Stimulated activated memory B cell treated with anti-CD40 and anti-IgM and Interleukin-4, amounts not matched to agents 10 μg/mL and 1 μg/mL and 100 μg/mL, for 72 hours (primary cell): Measurements from ENCODE around the gene SOST.
"Not testable (repeated sequence)": the region's sequence is repeated elsewhere in the genome, so short reads cannot be mapped to it uniquely, and the experiment has no call there.

ENCODE experiments used
- ATAC-seq: fragments of 150-1000 bp; cut with Tn5 transposase; 2 replicates; pipeline ENCODE4 v1.10.0; 2021
- H3K27ac Mint-ChIP-seq: one replicate; pipeline ENCODE4 v1.8.0; 2022; ENCODE audit warnings: mild to moderate bottlenecking, mixed read lengths
- H3K27me3 Mint-ChIP-seq: one replicate; pipeline ENCODE4 v1.8.0; 2022; ENCODE audit warnings: mixed read lengths
- H3K36me3 Mint-ChIP-seq: one replicate; pipeline ENCODE4 v1.8.0; 2022; ENCODE audit warnings: mixed read lengths
- H3K4me1 Mint-ChIP-seq: one replicate; pipeline ENCODE4 v1.8.0; 2022; ENCODE audit warnings: mixed read lengths
- H3K4me3 Mint-ChIP-seq: one replicate; pipeline ENCODE4 v1.8.0; 2022; ENCODE audit warnings: mild to moderate bottlenecking, moderate library complexity, mixed read lengths
- H3K9me3 Mint-ChIP-seq: one replicate; pipeline ENCODE4 v1.8.0; 2022; ENCODE audit warnings: mixed read lengths

Gene SOST

DNA sequence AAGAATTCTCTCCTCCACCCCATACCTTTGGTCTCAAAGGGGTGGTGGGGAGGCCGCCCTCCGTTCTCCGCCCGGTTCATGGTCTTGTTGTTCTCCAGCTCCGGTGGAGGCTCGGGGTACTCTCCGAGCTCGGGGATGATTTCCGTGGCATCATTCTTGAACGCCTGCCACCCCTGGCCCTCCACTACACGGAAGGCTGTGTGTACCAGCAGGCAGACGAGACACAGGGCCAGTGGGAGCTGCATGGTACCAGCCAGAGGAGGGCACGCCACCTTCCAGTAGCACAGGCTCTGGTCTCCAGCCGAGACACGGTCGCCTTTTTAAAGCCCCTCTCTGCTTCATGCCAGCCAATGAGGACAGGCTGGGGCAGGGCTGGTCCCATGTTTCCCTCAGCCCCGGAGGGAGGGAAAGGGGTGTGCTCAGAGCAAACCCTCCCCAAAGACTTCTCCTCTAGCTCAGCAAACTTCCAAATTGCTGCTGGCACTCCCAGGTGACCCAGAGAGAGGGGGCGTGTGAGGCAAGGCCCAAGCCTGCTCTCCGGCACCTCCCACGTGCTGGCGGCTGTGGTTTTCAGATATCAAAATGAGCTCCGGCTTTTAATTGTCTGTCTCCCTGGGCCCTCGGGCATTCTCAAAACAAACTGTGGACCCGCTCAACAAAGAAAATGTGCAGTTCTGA lies at the start of gene SOST:
SOST (minus strand) TSS at position 295 of the 678 bp plus-strand sequence; CDS start at position 245, 50 bp downstream.
- Mint-ChIP-seq H3K27me3 (peaks cover 48% of the 10 kb centered on the region), H3K27ac (no peak within 1 kb of the TSS), H3K4me1 (no peaks in the 10 kb centered on the region), H3K36me3 (no peaks in the 10 kb centered on the region), H3K9me3 (no peaks in the 10 kb centered on the region), H3K4me3 (no peak within 1 kb of the TSS)
- ATAC-seq: no peak

DNA sequence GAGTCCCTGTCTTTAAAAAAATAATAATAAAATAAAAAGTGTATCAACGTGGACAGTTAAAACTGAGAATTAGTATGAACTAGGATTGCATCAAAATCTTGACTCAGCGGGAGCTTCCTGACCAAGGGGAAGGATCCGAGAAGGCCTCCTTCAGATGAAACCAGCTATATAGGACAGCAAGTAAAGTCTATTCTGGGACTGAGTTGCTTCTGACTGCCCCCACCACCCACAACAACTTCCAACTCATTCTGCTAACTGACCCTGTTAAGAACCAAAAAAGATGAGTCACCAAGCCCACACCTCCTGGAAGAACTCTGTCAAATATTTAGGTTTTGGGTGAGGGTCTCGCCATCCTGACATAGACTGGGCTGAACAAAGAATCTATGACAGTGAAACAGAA lies 49.5 kb upstream of the SOST start:
- H3K36me3 Mint-ChIP-seq: no peaks in the 10 kb centered on the region
- H3K27me3 Mint-ChIP-seq: peaks cover 60% of the 10 kb centered on the region
- H3K27ac Mint-ChIP-seq: no peak overlapping the region
- ATAC-seq: no peak
- no peak overlapping the region for H3K4me3 Mint-ChIP-seq
- no peaks in the 10 kb centered on the region for H3K4me1 Mint-ChIP-seq
- H3K9me3 Mint-ChIP-seq: peaks cover 4% of the 10 kb centered on the region

DNA sequence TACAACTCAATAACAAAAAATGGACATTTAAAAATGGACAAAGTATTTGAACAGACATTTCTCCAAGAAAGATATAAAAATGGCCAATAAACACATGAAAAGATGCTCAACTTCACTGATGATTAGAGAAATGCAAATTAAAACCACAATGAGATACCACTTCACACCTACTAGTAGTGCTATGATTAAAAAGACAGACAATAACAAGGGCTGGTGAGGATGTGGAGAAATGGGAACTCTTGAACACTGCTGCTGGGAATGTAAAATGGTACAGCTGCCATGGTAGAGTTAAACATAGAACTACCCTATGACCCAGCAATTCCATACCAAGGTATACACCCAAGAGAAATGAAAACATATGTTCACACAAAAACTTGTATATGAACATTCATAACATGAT lies 46.5 kb upstream of the SOST start:
- no peaks in the 10 kb centered on the region for H3K4me1 Mint-ChIP-seq
- no peak overlapping the region for H3K4me3 Mint-ChIP-seq
- peaks cover 65% of the 10 kb centered on the region for H3K27me3 Mint-ChIP-seq
- H3K27ac Mint-ChIP-seq: no peak overlapping the region
- no peak for ATAC-seq
- H3K9me3 Mint-ChIP-seq: peaks cover 4% of the 10 kb centered on the region
- no peaks in the 10 kb centered on the region for H3K36me3 Mint-ChIP-seq

DNA sequence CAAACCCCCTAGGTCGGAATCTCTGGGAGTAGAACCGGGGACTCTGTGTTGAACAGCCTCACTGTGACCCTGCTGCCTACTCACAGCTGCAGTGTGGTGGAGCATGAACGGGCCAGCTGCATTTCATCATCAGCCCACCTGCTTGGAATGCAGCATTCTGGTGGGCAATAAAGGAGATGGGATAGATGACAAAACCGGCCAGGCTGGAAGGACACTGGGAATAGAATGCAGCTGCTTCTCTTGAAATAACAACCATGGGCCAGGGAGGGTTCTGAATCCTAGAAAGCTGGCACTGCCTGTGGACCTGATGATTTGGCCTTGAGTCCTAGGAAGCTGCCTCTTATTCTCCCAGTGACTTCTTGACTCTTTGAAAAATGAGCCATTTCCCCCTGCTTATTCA lies 45.2 kb upstream of the SOST start:
- Mint-ChIP-seq H3K36me3 (no peaks in the 10 kb centered on the region), H3K27me3 (peaks cover 65% of the 10 kb centered on the region), H3K27ac (no peak overlapping the region), H3K9me3 (peaks cover 4% of the 10 kb centered on the region), H3K4me1 (no peaks in the 10 kb centered on the region), H3K4me3 (no peak overlapping the region)
- no peak for ATAC-seq

DNA sequence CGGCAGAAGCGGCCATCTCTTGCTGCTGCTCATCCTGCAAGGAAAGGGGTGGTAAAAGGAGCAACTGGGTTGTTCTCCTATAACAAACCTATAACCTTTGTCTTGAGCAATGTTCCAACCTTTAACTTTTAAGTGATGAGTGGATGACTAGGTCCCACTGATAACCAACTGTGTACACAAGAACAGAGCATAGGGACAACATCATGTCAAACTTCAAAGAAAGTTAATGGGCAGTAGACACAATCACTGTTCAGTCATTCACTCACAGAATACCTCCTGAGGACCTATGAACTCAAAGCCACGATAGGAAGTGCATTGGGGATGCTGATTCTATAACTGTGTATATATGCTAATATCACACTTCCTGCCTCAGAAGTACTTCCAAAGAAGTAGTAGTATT lies 43.3 kb upstream of the SOST start:
- H3K27me3 Mint-ChIP-seq: peaks cover 71% of the 10 kb centered on the region
- H3K4me3 Mint-ChIP-seq: no peak overlapping the region
- peaks cover 4% of the 10 kb centered on the region for H3K9me3 Mint-ChIP-seq
- H3K27ac Mint-ChIP-seq: no peak overlapping the region
- H3K36me3 Mint-ChIP-seq: no peaks in the 10 kb centered on the region
- ATAC-seq: no peak
- no peaks in the 10 kb centered on the region for H3K4me1 Mint-ChIP-seq

DNA sequence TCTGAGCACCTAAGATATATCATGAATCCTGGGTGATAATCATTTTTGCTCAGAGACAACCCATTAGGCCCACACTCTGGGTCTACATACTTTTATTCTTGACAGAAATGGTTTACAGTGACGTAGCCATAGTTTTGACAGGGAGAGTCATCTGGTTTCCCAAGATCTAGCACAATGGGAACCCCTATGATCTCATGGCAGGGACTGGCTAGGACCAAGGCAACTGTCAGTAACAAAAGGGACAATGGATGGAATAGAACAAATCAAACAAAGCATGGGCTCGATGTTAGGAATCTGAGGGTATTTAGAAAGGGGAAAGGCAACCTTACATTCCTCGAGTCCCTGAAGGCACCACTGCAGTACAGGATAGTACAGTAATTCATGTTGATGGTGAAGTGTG lies 42.1 kb upstream of the SOST start:
- peaks cover 71% of the 10 kb centered on the region for H3K27me3 Mint-ChIP-seq

DNA sequence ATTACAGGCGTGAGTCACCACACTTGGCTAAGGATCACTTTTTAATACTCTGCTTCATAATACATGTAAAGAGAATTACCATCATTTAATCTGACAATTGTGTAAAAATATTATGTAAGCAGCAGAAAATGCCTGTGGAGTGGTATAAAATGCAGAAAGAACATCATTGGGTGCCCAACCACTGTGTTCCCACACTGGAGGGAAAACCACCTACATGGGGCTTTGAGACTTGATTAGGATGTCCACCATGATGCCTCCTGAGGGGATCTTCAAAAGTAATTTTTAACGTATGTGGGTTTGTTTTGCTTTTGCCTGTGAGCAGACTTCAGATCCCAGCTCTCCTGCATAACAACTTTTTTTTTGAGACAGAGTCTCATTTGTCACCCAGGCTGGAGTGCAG lies 40.5 kb upstream of the SOST start:
- Mint-ChIP-seq H3K9me3 (no peaks in the 10 kb centered on the region), H3K27me3 (peaks cover 71% of the 10 kb centered on the region), H3K4me1 (no peaks in the 10 kb centered on the region), H3K36me3 (no peaks in the 10 kb centered on the region), H3K27ac (no peak overlapping the region), H3K4me3 (no peak overlapping the region)
- ATAC-seq: no peak

More for the DNA sequence above, 42.1 kb upstream of the SOST start:
- H3K36me3 Mint-ChIP-seq: no peaks in the 10 kb centered on the region
- no peaks in the 10 kb centered on the region for H3K4me1 Mint-ChIP-seq
- H3K27ac Mint-ChIP-seq: no peak overlapping the region
- H3K9me3 Mint-ChIP-seq: peaks cover 4% of the 10 kb centered on the region
- no peak for ATAC-seq
- no peak overlapping the region for H3K4me3 Mint-ChIP-seq

DNA sequence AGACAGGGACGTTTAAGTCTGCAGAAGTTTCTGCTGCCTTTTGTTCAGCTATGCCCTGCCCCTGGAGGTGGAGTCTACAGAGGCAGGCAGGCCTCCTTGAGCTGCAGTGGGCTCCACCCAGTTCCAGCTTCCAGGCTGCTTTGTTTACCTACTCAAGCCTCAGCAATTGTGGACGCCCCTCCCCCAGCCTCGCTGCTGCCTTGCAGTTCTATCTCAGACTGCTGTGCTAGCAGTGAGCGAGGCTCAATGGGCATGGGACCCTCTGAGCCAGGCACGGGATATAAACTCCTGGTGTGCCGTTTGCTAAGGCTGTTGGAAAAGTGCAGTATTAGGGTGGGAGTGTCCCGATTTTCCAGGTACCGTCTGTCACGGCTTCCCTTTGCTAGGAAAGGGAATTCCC lies 39.4 kb upstream of the SOST start:
- H3K9me3 Mint-ChIP-seq, H3K4me3 Mint-ChIP-seq, ATAC-seq, H3K4me1 Mint-ChIP-seq, H3K36me3 Mint-ChIP-seq, H3K27ac Mint-ChIP-seq: not testable (repeated sequence)
- peaks cover 69% of the 10 kb centered on the region for H3K27me3 Mint-ChIP-seq

DNA sequence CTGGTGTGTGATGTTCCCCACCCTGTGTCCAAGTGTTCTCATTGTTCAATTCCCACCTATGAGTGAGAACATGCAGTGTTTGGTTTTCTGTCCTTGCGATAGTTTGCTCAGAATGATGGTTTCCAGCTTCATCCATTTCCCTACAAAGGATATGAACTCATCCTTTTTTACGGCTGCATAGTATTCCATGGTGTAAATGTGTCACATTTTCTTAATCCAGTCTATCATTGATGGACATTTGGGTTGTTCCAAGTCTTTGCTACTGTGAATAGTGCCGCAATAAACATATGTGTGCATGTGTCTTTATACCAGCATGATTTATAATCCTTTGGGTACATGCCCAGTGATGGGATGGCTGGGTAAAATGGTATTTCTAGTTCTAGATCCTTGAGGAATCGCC lies 34.1 kb upstream of the SOST start:
- not testable (repeated sequence) for H3K4me3 Mint-ChIP-seq, H3K4me1 Mint-ChIP-seq, H3K9me3 Mint-ChIP-seq, H3K36me3 Mint-ChIP-seq, ATAC-seq, H3K27ac Mint-ChIP-seq
- peaks cover 73% of the 10 kb centered on the region for H3K27me3 Mint-ChIP-seq

DNA sequence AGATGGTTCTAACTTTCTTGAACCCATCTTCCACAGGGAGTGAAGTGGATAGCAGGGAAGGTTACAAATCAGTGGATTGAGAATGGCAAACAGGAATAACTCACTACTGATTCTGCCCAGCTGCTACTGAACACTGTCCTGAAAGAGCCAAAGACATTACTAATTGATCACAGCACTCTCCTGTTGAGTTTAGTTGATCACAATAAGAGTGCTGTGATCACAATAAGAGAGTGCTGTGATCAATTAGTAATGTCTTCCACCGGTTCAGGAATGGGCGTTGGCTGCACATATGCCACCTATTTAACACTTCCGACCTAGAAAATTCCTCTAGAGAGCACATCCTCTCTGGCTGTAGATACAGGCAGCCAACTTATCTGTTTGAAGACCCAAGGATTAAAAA lies 33.0 kb upstream of the SOST start:
- Mint-ChIP-seq H3K27ac (no peak overlapping the region), H3K4me3 (no peak overlapping the region)
- no peak for ATAC-seq

DNA sequence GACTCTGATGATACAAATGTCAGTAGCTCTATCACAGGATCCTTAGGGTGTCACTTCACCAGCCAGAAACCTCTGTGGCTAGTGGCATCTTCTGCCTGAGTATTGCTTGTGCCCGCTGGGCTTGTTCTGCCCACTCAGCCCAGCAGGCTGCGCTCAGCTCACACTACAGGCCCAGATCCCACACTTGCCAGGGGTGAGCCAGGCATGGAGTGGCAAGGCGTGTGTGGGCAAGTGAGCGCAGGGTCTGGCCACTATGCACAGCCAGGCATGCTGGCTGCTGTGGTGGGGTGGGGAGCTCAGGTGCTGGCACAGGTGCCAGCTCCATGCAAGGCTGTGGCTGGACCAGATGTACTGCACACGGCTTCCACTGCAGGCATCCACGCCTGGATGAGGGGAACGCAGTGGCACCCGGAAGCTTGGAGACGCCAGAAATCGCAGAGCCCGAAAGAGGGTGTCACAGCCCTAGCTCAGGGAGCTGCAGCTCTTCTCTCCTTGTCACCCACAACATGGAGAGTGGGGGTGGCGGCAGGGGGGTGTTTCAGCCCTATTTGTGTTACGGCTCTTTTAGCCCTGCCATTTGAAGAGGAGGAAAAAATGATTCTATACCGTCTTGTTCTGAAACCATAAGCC lies 31.8 kb upstream of the SOST start:
- no peak overlapping the region for H3K4me3 Mint-ChIP-seq
- no peak for ATAC-seq
- H3K36me3 Mint-ChIP-seq: no peaks in the 10 kb centered on the region
- no peak overlapping the region for H3K27ac Mint-ChIP-seq
- no peaks in the 10 kb centered on the region for H3K9me3 Mint-ChIP-seq
- no peaks in the 10 kb centered on the region for H3K4me1 Mint-ChIP-seq
- peaks cover 52% of the 10 kb centered on the region for H3K27me3 Mint-ChIP-seq

More for the DNA sequence above, 33.0 kb upstream of the SOST start:
- Mint-ChIP-seq H3K27me3 (peaks cover 63% of the 10 kb centered on the region), H3K4me1 (no peaks in the 10 kb centered on the region), H3K9me3 (no peaks in the 10 kb centered on the region), H3K36me3 (no peaks in the 10 kb centered on the region)

DNA sequence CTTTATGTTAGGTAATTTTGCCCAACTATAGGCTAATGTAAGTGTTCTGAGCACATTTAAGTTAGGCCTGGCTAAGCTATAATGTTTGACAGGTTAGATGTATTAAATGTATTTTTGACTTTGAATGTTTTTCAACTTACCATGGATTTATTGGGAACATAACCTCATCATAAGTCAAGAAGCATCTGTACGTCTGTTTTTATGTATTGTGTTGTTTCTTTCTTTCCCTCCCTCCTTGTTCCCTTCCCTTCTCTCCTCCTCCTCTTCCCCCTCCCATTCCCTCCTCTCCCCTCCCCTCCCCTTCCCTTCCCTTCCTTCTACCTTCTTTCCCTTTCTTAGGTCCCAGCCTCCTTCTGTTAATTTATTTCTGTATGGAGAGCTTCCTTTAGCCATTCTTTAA lies 30.9 kb upstream of the SOST start:
- no peak for ATAC-seq
- H3K9me3 Mint-ChIP-seq: no peaks in the 10 kb centered on the region
- no peak overlapping the region for H3K4me3 Mint-ChIP-seq
- H3K36me3 Mint-ChIP-seq: no peaks in the 10 kb centered on the region
- H3K27me3 Mint-ChIP-seq: peaks cover 50% of the 10 kb centered on the region
- no peak overlapping the region for H3K27ac Mint-ChIP-seq
- no peaks in the 10 kb centered on the region for H3K4me1 Mint-ChIP-seq

DNA sequence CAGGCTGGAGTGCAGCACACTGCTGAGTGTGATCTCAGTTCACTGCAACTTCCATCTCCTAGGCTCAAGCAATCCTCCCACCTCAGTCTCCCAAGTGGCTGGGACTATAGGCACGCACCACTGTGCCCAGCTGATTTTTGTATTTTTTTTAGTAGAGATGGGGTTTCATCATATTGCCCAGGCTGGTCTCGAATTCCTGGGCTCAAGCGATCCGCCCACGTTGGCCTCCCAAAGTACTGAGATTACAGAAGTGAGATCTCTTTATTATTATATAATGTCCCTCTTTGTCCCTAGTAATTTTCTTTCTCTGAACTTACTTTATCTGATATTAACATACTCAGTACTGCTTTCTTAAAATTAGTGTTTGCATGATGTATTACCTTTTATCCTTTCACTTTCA lies 29.9 kb upstream of the SOST start:
- H3K36me3 Mint-ChIP-seq: no peaks in the 10 kb centered on the region

DNA sequence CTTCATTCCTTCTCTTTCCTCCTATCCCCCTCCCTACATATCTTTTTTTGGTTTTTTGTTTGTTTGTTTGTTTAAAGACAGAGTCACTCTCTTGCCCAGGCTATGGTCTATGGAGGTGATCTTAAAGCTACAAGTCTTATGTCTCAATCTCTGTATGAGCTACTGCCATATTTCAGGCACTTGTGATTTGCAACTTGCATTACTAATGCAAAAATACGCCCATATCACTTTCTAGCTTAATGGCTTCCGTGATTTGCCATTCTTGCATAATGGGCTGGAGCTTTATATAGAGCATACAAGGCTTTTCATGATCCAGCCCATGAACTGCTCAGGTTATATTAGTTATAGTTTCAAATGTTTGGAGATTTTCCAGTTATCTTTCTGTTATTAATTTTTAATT lies 29.1 kb upstream of the SOST start:
- no peaks in the 10 kb centered on the region for H3K4me1 Mint-ChIP-seq
- peaks cover 54% of the 10 kb centered on the region for H3K27me3 Mint-ChIP-seq
- no peak overlapping the region for H3K27ac Mint-ChIP-seq
- ATAC-seq: no peak
- no peaks in the 10 kb centered on the region for H3K36me3 Mint-ChIP-seq
- H3K9me3 Mint-ChIP-seq: no peaks in the 10 kb centered on the region
- no peak overlapping the region for H3K4me3 Mint-ChIP-seq

More for the DNA sequence above, 29.9 kb upstream of the SOST start:
- Mint-ChIP-seq H3K4me1 (no peaks in the 10 kb centered on the region), H3K4me3 (no peak overlapping the region), H3K27me3 (peaks cover 50% of the 10 kb centered on the region), H3K27ac (no peak overlapping the region), H3K9me3 (no peaks in the 10 kb centered on the region)
- ATAC-seq: no peak

DNA sequence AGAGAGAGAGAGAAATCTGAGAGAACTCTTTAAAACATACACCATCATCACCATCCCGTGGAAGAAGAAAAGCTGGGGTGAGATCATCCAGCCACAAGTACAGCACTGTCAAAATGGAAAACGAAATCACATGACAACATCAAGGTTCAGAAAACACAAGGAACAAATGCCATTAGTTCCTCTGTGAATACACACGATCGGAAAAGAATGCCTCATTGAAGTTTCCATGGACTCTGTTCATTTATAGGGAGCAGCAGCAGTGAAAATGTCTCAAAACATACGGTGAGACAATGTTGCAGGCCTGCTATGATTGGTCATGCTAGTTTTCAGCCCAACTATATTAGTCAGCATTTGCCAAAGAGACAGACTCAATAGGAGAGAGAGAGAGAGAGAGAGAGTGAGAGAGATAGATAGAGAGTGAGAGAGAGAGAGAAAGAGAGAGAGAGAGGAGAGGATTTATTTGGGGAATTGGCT lies 26.1 kb upstream of the SOST start:
- peaks cover under 1% of the 10 kb centered on the region for H3K4me1 Mint-ChIP-seq
- H3K27me3 Mint-ChIP-seq: peaks cover 53% of the 10 kb centered on the region
- ATAC-seq: no peak
- H3K36me3 Mint-ChIP-seq: no peaks in the 10 kb centered on the region
- no peak overlapping the region for H3K4me3 Mint-ChIP-seq
- no peaks in the 10 kb centered on the region for H3K9me3 Mint-ChIP-seq
- H3K27ac Mint-ChIP-seq: no peak overlapping the region

DNA sequence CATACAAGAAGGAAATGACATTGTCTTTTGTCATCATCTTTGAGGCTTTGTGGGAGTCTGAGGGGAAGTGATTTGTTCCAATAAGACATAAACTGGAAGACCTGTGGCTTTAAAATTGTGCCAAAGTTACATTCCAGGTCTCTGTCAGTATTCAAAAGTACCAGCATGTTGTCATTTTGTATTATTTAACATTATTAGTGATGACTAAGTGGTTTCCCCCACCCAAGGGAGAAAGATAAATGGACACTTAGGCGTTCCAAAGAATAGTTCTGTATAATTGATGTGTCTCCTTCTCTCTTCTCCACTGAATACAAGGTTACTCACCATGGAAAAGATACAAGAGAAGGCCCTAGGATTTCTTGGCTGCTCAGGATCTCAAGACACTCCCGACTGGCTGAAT lies 25.5 kb upstream of the SOST start:
- ATAC-seq: no peak
- Mint-ChIP-seq H3K4me1 (peaks cover 7% of the 10 kb centered on the region), H3K4me3 (no peak overlapping the region), H3K27ac (no peak overlapping the region), H3K36me3 (no peaks in the 10 kb centered on the region), H3K27me3 (peaks cover 53% of the 10 kb centered on the region), H3K9me3 (no peaks in the 10 kb centered on the region)
